Measurements from ENCODE around the gene CHST8.

The CHST8 gene

GRCh38 chr19:33746159-33746558 lies 124.4 kb downstream of the CHST8 start:
- no peak for DNase-seq

GRCh38 chr19:33747273-33747672 lies 125.5 kb downstream of the CHST8 start:
- no peak for DNase-seq

GRCh38 chr19:33748231-33748630 lies 126.5 kb downstream of the CHST8 start:
- DNase-seq: no peak

- DNase-seq: no peak
Measured at GRCh38 chr19:33749016-33749415, 127.3 kb downstream of the CHST8 start.

GRCh38 chr19:33749619-33750175 lies 127.9 kb downstream of the CHST8 start:
- DNase-seq: no peak

- DNase-seq: no peak
Measured at GRCh38 chr19:33750587-33751435, 129.1 kb downstream of the CHST8 start.

GRCh38 chr19:33751436-33751770 lies 129.7 kb downstream of the CHST8 start:
- no peak for DNase-seq

GRCh38 chr19:33752018-33752800 lies 130.5 kb downstream of the CHST8 start:
- no peak for DNase-seq

- no peak for DNase-seq
Measured at GRCh38 chr19:33752945-33753344, 131.2 kb downstream of the CHST8 start.

- DNase-seq: no peak
Measured at GRCh38 chr19:33754361-33754760, 132.6 kb downstream of the CHST8 start.

GRCh38 chr19:33755099-33756035 lies 133.6 kb downstream of the CHST8 start:
- no peak for DNase-seq

- no peak for DNase-seq
Measured at GRCh38 chr19:33756177-33756576, 134.4 kb downstream of the CHST8 start.

GRCh38 chr19:33758541-33759013 lies 136.8 kb downstream of the CHST8 start:
- no peak for DNase-seq

GRCh38 chr19:33759356-33759755 lies 137.6 kb downstream of the CHST8 start:
- no peak for DNase-seq

GRCh38 chr19:33763633-33764371 lies 142.0 kb downstream of the CHST8 start:
- DNase-seq: no peak

- no peak for DNase-seq
Measured at GRCh38 chr19:33766623-33767022, 144.9 kb downstream of the CHST8 start.

GRCh38 chr19:33767898-33768413 lies 146.2 kb downstream of the CHST8 start:
- no peak for DNase-seq

- no peak for DNase-seq
Measured at GRCh38 chr19:33769208-33769607, 147.5 kb downstream of the CHST8 start.

GRCh38 chr19:33770107-33770506 lies 148.4 kb downstream of the CHST8 start:
- no peak for DNase-seq

GRCh38 chr19:33771384-33772101 lies 149.8 kb downstream of the CHST8 start:
- peak; percentile 47 for DNase-seq
